WTC11 (cell line): ENCODE measurements around the gene HOMER2. TPM values are rescaled to one million over a fixed set of nuclear protein-coding genes. Genes with fewer than 3 reads are reported as not detected.

Source experiments
- ATAC-seq: fragments of 200-7000 bp; cut with Tn5 transposase; 2 replicates; pipeline ENCODE4 v1.10.0; 2021; ENCODE audit warnings: mild to moderate bottlenecking, moderate library complexity
- CTCF ChIA-PET: fragments of 300-600 bp; sonication (Branson Sonifier 250); formaldehyde crosslinking; loops from one replicate; lab custom pipeline; 2021; ENCODE audit warnings: antibody characterized with exemption; lab: Charles Lee
- POLR2A ChIA-PET: fragments of 350-600 bp; sonication (Branson Sonifier 250); formaldehyde crosslinking; loops from one replicate; lab custom pipeline; 2021; ENCODE audit warnings: antibody characterized with exemption; lab: Charles Lee
- DNase-seq: peaks from one replicate; pipeline ENCODE4 v3.0.0; 2021; ENCODE audit warnings: low spot score
- H3K27ac Mint-ChIP-seq: 2 replicates; pipeline ENCODE4 v1.8.0; 2021; ENCODE audit warnings: mixed read lengths
- H3K27me3 Mint-ChIP-seq: 2 replicates; pipeline ENCODE4 v1.8.0; 2021; ENCODE audit warnings: low read depth, mild to moderate bottlenecking, moderate library complexity, mixed read lengths
- H3K36me3 Mint-ChIP-seq: 2 replicates; pipeline ENCODE4 v1.8.0; 2021; ENCODE audit warnings: mixed read lengths
- H3K4me1 Mint-ChIP-seq: 2 replicates; pipeline ENCODE4 v1.8.0; 2022; ENCODE audit warnings: mixed read lengths
- H3K4me3 Mint-ChIP-seq: 2 replicates; pipeline ENCODE4 v1.8.0; 2021; ENCODE audit warnings: mild to moderate bottlenecking, moderate library complexity, mixed read lengths
- H3K9me3 Mint-ChIP-seq: 2 replicates; pipeline ENCODE4 v1.8.0; 2021; ENCODE audit warnings: mixed read lengths
- CTCF ChIP-seq: fragments of 200-600 bp; IDR thresholded peaks from 2 replicates; pipeline ENCODE4 v1.8.0; 2022; ENCODE audit warnings: antibody characterized with exemption
- NFYB ChIP-seq: sonication (generic); formaldehyde crosslinking; conservative IDR thresholded peaks from 2 replicates; pipeline ENCODE4 v1.8.0; 2022; ENCODE audit warnings: low read depth, missing genetic modification reagents
- PRDM15 ChIP-seq: sonication (generic); formaldehyde crosslinking; IDR thresholded peaks from 2 replicates; pipeline ENCODE4 v1.8.0; 2022; ENCODE audit warnings: missing genetic modification reagents
- TEAD1 ChIP-seq: sonication (generic); formaldehyde crosslinking; IDR thresholded peaks from 2 replicates; pipeline ENCODE4 v1.8.0; 2022; ENCODE audit warnings: mild to moderate bottlenecking, missing genetic modification reagents
- TEAD4 ChIP-seq: sonication (generic); formaldehyde crosslinking; IDR thresholded peaks from 2 replicates; pipeline ENCODE4 v1.8.0; 2022; ENCODE audit warnings: mild to moderate bottlenecking, missing genetic modification reagents
- ZNF425 ChIP-seq: fragments of 250-450 bp; sonication (Bioruptor Pico); conservative IDR thresholded peaks from 2 replicates; pipeline ENCODE4 v1.9.0; 2021; ENCODE audit warnings: mild to moderate bottlenecking
- ZNF532 ChIP-seq: fragments of 250-450 bp; sonication (Bioruptor Pico); IDR thresholded peaks from 2 replicates; pipeline ENCODE4 v1.9.0; 2021; ENCODE audit warnings: mild to moderate bottlenecking, borderline replicate concordance
- total RNA-seq: library from RNA; stranded (reverse); gene quantifications from 3 replicates; pipeline ENCODE4 v1.2.3, GENCODE V29; 2021
- TF ChIP-seq, protein P1 (sequence below): sonication (generic); formaldehyde crosslinking; IDR thresholded peaks from 2 replicates; pipeline ENCODE4 v1.8.1; 2023; ENCODE audit warnings: mild to moderate bottlenecking, moderate library complexity, missing genetic modification reagents
- TF ChIP-seq, protein P2 (sequence below): sonication (generic); formaldehyde crosslinking; IDR thresholded peaks from 2 replicates; pipeline ENCODE4 v1.8.1; 2022; ENCODE audit warnings: missing genetic modification reagents, borderline replicate concordance
- TF ChIP-seq, protein P3 (sequence below): sonication (generic); formaldehyde crosslinking; IDR thresholded peaks from 2 replicates; pipeline ENCODE4 v1.8.1; 2023; ENCODE audit warnings: mild to moderate bottlenecking, missing genetic modification reagents, moderate library complexity

HOMER2 gene
- total RNA-seq, 1 experiment from 2014 or later: 17.4 TPM

GRCh38 chr15:82881747-82882146 is 70.8 kb downstream of the HOMER2 start (continued):
- TF ChIP-seq PRDM15 (CRISPR knock-in tag) (no peak), ZNF425 (CRISPR knock-in tag) (no peak)

DNA sequence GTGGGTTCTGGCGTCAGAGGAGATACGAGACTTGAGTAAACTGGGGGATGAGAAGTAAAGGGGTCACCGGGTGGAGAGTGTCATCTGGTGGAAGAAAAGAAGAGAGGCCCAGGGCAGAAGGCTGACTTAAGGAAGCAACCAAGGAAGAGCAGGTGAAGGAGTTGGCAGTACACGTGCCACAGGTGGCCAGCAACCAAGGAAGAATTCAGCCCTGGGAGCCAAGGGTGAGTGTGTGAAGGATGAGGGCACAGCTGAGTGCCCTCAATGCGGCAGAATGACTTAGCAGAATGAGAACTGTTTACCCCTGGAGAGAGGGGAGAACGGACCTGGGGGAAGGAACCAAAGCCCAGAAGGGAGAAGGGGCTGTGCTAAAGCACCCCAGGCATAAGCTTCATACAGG is 71.8 kb downstream of the HOMER2 start:
- H3K27ac Mint-ChIP-seq: no peak overlapping the region
- TF ChIP-seq, protein P1, sequence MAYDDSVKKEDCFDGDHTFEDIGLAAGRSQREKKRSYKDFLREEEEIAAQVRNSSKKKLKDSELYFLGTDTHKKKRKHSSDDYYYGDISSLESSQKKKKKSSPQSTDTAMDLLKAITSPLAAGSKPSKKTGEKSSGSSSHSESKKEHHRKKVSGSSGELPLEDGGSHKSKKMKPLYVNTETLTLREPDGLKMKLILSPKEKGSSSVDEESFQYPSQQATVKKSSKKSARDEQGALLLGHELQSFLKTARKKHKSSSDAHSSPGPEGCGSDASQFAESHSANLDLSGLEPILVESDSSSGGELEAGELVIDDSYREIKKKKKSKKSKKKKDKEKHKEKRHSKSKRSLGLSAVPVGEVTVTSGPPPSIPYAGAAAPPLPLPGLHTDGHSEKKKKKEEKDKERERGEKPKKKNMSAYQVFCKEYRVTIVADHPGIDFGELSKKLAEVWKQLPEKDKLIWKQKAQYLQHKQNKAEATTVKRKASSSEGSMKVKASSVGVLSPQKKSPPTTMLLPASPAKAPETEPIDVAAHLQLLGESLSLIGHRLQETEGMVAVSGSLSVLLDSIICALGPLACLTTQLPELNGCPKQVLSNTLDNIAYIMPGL (CRISPR knock-in tag): no peak
- TF ChIP-seq ZNF532 (CRISPR knock-in tag) (no peak), NFYB (no peak), TEAD1 (CRISPR knock-in tag) (no peak), CTCF (no peak), TEAD4 (CRISPR knock-in tag) (no peak)
- TF ChIP-seq, protein P2, sequence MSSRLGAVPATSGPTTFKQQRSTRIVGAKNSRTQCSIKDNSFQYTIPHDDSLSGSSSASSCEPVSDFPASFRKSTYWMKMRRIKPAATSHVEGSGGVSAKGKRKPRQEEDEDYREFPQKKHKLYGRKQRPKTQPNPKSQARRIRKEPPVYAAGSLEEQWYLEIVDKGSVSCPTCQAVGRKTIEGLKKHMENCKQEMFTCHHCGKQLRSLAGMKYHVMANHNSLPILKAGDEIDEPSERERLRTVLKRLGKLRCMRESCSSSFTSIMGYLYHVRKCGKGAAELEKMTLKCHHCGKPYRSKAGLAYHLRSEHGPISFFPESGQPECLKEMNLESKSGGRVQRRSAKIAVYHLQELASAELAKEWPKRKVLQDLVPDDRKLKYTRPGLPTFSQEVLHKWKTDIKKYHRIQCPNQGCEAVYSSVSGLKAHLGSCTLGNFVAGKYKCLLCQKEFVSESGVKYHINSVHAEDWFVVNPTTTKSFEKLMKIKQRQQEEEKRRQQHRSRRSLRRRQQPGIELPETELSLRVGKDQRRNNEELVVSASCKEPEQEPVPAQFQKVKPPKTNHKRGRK (CRISPR knock-in tag): no peak
- TF ChIP-seq, protein P3, sequence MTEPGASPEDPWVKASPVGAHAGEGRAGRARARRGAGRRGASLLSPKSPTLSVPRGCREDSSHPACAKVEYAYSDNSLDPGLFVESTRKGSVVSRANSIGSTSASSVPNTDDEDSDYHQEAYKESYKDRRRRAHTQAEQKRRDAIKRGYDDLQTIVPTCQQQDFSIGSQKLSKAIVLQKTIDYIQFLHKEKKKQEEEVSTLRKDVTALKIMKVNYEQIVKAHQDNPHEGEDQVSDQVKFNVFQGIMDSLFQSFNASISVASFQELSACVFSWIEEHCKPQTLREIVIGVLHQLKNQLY (CRISPR knock-in tag): no peak
- no peak overlapping the region for H3K4me3 Mint-ChIP-seq
- no peaks in the 10 kb centered on the region for H3K36me3 Mint-ChIP-seq
- no peaks in the 10 kb centered on the region for H3K27me3 Mint-ChIP-seq
- H3K4me1 Mint-ChIP-seq: no peaks in the 10 kb centered on the region
- ATAC-seq (no peak), DNase-seq (no peak)
- no peaks in the 10 kb centered on the region for H3K9me3 Mint-ChIP-seq
- ChIA-PET CTCF (interaction anchor here (1.3 kb wide), 1 partner anchor 31 kb away, joined by 5 read pairs; no protein-coding TSS in a partner anchor), POLR2A (interaction anchor here (0.7 kb wide), 1 partner anchor 9 kb away, joined by 3 read pairs; no protein-coding TSS in a partner anchor)
